Testis (tissue), 3 donors: ENCODE results near the gene HLF. TPM values are rescaled to one million over a fixed set of nuclear protein-coding genes. Genes with fewer than 3 reads are reported as not detected.
A peak's percentile ranks its signal among the peaks of the same experiment; 100 is the strongest.

Experiments used
- DNase-seq: peaks from one replicate; pipeline ENCODE4 v3.0.0-alpha.2; 2019
- H3K27ac ChIP-seq, 2 donors: fragments of 200-600 bp; sonication (generic); one replicate each; pipeline ENCODE4 v1.5.1; 2019
- H3K27me3 ChIP-seq: fragments of 200-600 bp; sonication (generic); one replicate; pipeline ENCODE4 v1.5.1; 2019
- H3K36me3 ChIP-seq: fragments of 200-600 bp; sonication (generic); one replicate; pipeline ENCODE4 v1.5.1; 2017; ENCODE audit warnings: low read depth; ENCODE audit errors: missing control alignments
- H3K4me1 ChIP-seq: fragments of 200-600 bp; sonication (generic); one replicate; pipeline ENCODE4 v1.5.1; 2019
- H3K4me3 ChIP-seq, 2 donors: fragments of 200-600 bp; sonication (generic); one replicate each; pipeline ENCODE4 v1.5.1; 2017 to 2019
- H3K9me3 ChIP-seq: fragments of 200-600 bp; sonication (generic); one replicate; pipeline ENCODE4 v1.5.1; 2017
- POLR2A ChIP-seq: fragments of 450-650 bp; IDR thresholded peaks from one replicate; pipeline ENCODE4 v1.6.1; 2017; ENCODE audit warnings: antibody characterized with exemption, mild to moderate bottlenecking, moderate library complexity
- WGBS, 2 donors: methylation state at CpG; one replicate each; pipeline ENCODE4 v1.1.5; 2018; 5-methylcytosine and 5-hydroxymethylcytosine counted together
- intact Hi-C: fragments of 100-400 bp; cut with DNase I; formaldehyde crosslinking; loops from one replicate; pipeline ENCODE4 v1.15.1; 2023; ENCODE audit warnings: low total_unique reads
- polyA plus RNA-seq: library from polyadenylated mRNA; stranded (reverse); fragments of 350-450 nt; fragmentation: Illumina TruSeq; extraction: RNeasy Lipid Tissue Mini Kit (QIAGEN cat#74804); gene quantifications from one replicate; pipeline ENCODE4 v1.2.3, GENCODE V29; 2014; ENCODE audit warnings: low read depth, low replicate concordance; ENCODE audit not compliant: insufficient read depth
- total RNA-seq, 2 donors: library from RNA; depleted of rRNA; stranded (reverse); fragments of >200 nt; gene quantifications; one replicate each; pipeline ENCODE4 v1.2.3, GENCODE V29; 2016
- TF ChIP-seq, protein P1 (sequence below), 3 experiments: fragments of 450-650 bp in 2 of 3; fragments of 200-600 bp in 1 of 3; sonication (generic) in 1 of 3; IDR thresholded peaks; one replicate each; pipeline ENCODE4 v1.5.1; 2016 to 2019; ENCODE audit warnings: antibody characterized with exemption in 3 of 3, mild to moderate bottlenecking in 2 of 3, moderate library complexity in 1 of 3

HLF gene
- total and polyA plus RNA-seq, 3 donors from 2014 or later = 7.0 to 23.4 (median 14.5) TPM

DNA sequence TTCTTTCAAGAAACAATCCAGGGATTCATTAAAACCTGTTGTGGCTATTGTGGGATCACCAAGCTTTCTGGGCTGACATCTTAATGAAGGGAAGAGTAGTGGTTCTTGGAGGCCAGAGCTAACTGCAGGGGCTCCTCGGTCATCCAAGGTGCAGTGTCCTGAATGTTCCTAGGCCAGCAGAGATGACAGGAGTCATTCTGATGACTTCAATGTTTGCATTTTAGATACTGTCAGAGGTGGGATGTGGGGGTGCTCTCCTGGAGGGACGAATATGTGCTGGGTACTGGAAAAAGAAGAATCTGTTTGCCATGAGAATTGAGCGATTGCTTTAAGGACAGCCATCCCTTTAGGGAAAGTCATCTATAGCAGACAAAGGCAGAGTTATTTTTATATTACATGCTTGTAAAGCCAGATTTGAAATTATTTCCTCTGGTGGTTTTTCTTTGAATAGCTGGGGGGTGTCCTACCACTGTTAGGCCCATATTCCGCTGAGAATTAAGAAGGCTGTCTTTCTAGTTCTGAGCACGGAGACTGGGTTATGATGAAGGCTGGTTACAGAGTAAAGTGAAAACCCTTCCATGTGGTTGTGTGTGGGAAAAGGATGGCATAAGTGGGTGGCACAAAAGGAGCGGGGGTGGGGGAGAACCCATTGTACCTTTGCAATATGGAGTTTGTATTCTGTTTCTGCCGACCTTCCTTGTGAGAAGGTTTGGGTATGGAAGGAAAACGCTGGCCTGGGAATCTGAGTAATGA lies 7.4 kb downstream of the HLF start:
- no peak overlapping the region for H3K4me3 ChIP-seq
- DNase-seq = no peak
- intact Hi-C loops = no loop called here
- H3K4me1 ChIP-seq = peaks cover 39% of the 10 kb centered on the region
- H3K27ac ChIP-seq = peak overlapping the region in 1 of 2 donors; percentile 77
- TF ChIP-seq, protein P1, sequence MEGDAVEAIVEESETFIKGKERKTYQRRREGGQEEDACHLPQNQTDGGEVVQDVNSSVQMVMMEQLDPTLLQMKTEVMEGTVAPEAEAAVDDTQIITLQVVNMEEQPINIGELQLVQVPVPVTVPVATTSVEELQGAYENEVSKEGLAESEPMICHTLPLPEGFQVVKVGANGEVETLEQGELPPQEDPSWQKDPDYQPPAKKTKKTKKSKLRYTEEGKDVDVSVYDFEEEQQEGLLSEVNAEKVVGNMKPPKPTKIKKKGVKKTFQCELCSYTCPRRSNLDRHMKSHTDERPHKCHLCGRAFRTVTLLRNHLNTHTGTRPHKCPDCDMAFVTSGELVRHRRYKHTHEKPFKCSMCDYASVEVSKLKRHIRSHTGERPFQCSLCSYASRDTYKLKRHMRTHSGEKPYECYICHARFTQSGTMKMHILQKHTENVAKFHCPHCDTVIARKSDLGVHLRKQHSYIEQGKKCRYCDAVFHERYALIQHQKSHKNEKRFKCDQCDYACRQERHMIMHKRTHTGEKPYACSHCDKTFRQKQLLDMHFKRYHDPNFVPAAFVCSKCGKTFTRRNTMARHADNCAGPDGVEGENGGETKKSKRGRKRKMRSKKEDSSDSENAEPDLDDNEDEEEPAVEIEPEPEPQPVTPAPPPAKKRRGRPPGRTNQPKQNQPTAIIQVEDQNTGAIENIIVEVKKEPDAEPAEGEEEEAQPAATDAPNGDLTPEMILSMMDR (IDR thresholded peaks at IDR 0.05) = no peak
- TF ChIP-seq POLR2A = no peak
- 83 to 91% methylated on average over 8 of the region's 8 CpGs for WGBS, 2 donors
- no peaks in the 10 kb centered on the region for H3K9me3 ChIP-seq
- H3K27me3 ChIP-seq = no peaks in the 10 kb centered on the region
- H3K36me3 ChIP-seq = no peaks in the 10 kb centered on the region

DNA sequence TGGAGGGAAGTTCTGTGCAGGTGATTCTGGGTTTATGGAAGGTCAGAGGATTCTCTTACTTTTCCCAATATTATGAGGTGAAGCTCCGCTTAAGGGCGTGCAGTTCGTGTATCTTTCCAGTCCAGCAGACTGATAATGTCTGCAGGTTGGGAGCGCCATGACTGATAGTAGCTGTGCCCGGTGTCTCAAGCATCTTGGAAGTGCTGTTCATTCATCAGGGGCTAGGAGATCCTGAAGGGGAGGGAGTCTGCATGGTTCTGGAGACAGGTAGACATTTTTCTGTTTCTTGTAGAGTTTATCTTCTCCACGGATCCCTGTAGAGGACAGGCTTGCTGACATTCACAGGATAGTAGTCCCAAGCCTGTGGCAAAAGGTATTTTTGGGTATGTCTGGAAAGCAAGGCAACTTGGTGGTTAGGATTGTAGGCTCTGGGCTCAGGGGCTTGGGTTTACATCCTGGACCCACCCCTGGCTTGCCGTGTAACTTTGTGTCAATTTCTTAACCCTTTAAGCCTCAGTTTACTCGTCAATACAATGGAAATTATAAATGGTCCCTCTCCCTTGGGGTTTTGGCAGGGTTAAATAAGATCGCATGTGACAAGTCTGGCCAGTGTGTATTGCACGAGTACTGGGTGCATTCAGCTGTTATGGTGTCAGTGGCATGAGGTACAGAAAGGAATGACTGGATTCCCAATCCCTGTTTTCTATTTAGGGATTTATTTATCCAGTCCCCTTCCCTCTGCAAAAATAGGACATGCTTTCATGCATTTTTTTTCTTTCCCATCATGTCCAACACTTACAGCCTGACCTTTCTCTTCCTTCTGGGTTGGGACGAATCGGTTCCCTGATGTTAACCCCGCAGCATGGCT lies 8.2 kb downstream of the HLF start:
- H3K4me3 ChIP-seq = no peak overlapping the region
- no peaks in the 10 kb centered on the region for H3K36me3 ChIP-seq
- peaks cover 47% of the 10 kb centered on the region for H3K4me1 ChIP-seq
- TF ChIP-seq POLR2A = no peak
- TF ChIP-seq, protein P1 (IDR thresholded peaks at IDR 0.05) = no peak
- H3K27ac ChIP-seq = peak overlapping the region; percentile 68 to 77
- 64 to 65% methylated on average over 13 of the region's 13 CpGs for WGBS, 2 donors
- no peaks in the 10 kb centered on the region for H3K27me3 ChIP-seq
- no peaks in the 10 kb centered on the region for H3K9me3 ChIP-seq
- intact Hi-C loops = no loop called here
- no peak for DNase-seq

DNA sequence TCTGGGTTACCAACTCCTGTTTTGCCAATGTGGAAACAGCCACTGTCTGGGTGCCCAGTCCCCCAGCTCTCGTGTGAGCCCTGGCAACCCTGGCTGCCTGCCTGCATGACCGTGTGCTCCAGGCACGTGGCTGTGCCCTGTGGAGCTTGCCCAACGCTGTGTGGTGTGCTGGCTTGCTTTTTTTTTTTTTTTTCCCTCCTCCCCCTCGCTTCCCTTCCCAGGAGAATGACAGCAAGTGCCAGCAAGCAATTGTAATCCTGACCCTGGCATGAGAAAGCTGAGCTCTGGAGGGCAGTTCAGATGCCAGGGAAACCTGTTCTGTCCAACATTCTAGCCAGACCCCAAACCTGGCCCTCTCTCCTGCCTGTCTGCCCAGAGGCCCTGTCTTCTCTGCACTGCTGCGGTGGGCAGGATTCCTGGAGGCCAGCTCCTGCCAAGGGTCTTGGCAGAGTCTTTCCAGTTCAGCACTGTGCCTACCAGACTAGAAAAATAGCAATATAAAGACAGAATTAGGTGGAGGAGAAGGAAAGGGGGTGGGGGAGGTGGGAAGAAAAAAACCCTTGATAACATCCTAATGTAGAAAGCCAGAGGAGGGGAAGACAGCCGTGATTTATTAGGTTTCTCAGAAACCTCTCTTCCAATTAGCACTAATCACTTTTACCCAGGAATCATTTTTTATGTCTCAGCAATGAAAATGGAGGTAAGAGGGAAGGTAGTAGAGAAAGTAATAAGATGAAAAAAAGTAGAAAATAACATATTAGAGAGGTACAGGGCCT lies 9.0 kb downstream of the HLF start:
- intact Hi-C loops = no loop called here
- Histone ChIP-seq H3K27me3 (no peaks in the 10 kb centered on the region), H3K27ac (peak overlapping the region; percentile 68 to 77), H3K9me3 (no peaks in the 10 kb centered on the region), H3K4me1 (peaks cover 54% of the 10 kb centered on the region), H3K4me3 (no peak overlapping the region), H3K36me3 (no peaks in the 10 kb centered on the region)
- DNase-seq = peak; percentile 80
- 23 to 41% methylated on average over 7 of the region's 7 CpGs for WGBS, 2 donors
- TF ChIP-seq, protein P1 (IDR thresholded peaks at IDR 0.05) = no peak

DNA sequence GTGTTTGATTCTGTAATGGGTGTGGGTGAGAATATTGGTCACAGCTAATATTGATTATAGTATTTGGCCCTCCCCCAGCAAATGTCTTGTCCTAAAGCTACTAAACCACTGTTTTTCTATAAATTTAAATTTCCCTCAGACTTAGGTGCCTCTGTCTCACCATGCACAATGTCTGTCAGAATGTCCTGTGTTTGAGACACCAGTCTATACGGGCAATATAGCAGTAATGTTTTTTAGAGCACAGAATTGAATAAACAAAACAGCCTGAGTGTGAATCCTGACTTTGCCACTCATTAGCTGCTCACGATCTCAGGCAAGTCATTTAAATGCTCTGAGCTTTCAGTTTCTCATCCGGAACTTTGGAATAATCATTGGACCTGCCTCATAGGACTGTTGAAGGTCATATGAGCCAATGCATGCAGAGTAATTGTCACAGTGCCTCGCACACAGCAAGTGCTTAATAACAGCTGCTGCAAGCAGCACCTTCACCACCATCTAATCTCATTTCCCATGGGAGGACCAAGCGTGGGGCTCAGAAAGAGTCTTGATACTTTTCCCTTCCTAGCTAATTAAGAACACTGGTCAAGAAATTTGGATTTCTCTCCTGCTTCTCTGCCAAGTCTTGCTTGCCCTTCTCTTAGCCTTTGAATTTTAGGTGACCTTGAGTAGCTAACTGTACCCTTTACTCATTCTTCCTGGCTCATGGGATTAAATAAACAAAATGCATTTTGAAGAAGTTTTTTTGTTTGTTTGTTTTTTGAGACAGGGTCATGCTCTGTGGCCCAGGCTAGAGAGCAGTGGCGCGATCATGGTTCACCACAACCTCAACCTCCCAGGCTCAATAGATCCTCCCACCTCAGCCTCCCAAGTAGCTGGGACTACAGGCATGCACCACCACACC lies 9.8 kb downstream of the HLF start:
- H3K9me3 ChIP-seq = no peaks in the 10 kb centered on the region
- WGBS, 2 donors = 53% methylated on average over 7 of the region's 7 CpGs
- H3K4me3 ChIP-seq = no peak overlapping the region
- H3K27ac ChIP-seq = peak overlapping the region; percentile 68 to 77
- intact Hi-C loops = no loop called here
- H3K36me3 ChIP-seq = no peaks in the 10 kb centered on the region
- DNase-seq = no peak
- H3K27me3 ChIP-seq = no peaks in the 10 kb centered on the region
- peaks cover 48% of the 10 kb centered on the region for H3K4me1 ChIP-seq
- TF ChIP-seq POLR2A = no peak
- TF ChIP-seq, protein P1 (IDR thresholded peaks at IDR 0.05) = no peak
